Spleen (tissue), 7 donors: Measurements from ENCODE around the gene ZBTB4.

Experiments used
- POLR2A ChIP-seq, 3 donors: fragments of 450-650 bp; IDR thresholded peaks; one replicate each; pipeline ENCODE4 v1.5.1; 2017; ENCODE audit warnings: antibody characterized with exemption in 3 of 3, mild to moderate bottlenecking in 1 of 3
- POLR2AphosphoS5 ChIP-seq, 3 donors: sonication (generic); formaldehyde crosslinking; IDR thresholded peaks; one replicate each; pipeline ENCODE4 v1.5.1; 2017; ENCODE audit warnings: antibody characterized with exemption in 3 of 3
- TF ChIP-seq, protein P1 (sequence below), 11 experiments: fragments of 200-600 bp in 7 of 11; fragments of 450-650 bp in 4 of 11; sonication (generic) in 4 of 11; IDR thresholded peaks in 8 of 11; conservative IDR thresholded peaks in 3 of 11; 1 replicate in 7 of 11; 2 replicates in 4 of 11; pipeline versions ENCODE4 v1.4.0 to v1.8.0; 2016 to 2021; ENCODE audit warnings: antibody characterized with exemption in 11 of 11, inconsistent platforms in 4 of 11, mild to moderate bottlenecking in 1 of 11
- donor health status: DM: no; HTN: no; CAD: no; lungs with moderate emphysema.
- donor health status: DM: no; HTN: no; CAD: no.
- donor health status: DM: no; HTN: no; CAD: no.

DNA sequence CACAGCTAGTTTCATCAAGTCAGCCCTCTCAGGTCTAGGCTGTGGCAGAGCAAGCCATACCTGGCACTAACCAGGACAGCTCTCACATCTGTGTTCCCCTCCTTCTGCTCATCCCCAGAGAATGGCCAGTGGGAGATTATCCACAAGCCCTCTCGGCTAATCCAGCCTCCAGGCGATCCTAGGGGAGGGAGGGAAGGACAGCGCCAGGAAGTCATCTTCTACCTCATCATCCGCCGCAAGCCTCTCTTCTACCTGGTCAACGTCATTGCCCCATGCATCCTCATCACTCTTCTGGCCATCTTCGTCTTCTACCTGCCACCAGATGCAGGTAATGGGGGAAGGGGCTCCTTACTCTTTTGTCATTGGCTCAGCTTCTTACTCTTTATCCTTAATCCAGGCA lies 31.0 kb downstream of the ZBTB4 start:
- TF ChIP-seq POLR2AphosphoS5 (IDR thresholded peaks at IDR 0.05) (no peak), POLR2A (IDR thresholded peaks at IDR 0.05) (no peak)
- TF ChIP-seq, protein P1, sequence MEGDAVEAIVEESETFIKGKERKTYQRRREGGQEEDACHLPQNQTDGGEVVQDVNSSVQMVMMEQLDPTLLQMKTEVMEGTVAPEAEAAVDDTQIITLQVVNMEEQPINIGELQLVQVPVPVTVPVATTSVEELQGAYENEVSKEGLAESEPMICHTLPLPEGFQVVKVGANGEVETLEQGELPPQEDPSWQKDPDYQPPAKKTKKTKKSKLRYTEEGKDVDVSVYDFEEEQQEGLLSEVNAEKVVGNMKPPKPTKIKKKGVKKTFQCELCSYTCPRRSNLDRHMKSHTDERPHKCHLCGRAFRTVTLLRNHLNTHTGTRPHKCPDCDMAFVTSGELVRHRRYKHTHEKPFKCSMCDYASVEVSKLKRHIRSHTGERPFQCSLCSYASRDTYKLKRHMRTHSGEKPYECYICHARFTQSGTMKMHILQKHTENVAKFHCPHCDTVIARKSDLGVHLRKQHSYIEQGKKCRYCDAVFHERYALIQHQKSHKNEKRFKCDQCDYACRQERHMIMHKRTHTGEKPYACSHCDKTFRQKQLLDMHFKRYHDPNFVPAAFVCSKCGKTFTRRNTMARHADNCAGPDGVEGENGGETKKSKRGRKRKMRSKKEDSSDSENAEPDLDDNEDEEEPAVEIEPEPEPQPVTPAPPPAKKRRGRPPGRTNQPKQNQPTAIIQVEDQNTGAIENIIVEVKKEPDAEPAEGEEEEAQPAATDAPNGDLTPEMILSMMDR (IDR thresholded peaks at IDR 0.05 in 8 of 11, conservative IDR thresholded peaks at IDR 0.05 in 3 of 11), result no peak
